Jurkat, Clone E6-1 (cell line): ENCODE data around the gene NFX1.
"Not testable (repeated sequence)": the region's sequence is repeated elsewhere in the genome, so short reads cannot be mapped to it uniquely, and the experiment has no call there.

Experiments used
- DNase-seq: peaks from one replicate; pipeline ENCODE4 v3.0.0-alpha.2; 2011; ENCODE audit warnings: low read depth, low spot score
- H3K4me3 ChIP-seq: 2 replicates; pipeline ENCODE4 v1.5.1; 2011; ENCODE audit warnings: mild to moderate bottlenecking, low read length, control low read depth, moderate library complexity

Gene NFX1

GRCh38 chr9:33344145-33344544 is 53.8 kb downstream of the NFX1 start:
- no peak for DNase-seq
- H3K4me3 ChIP-seq, result no peak overlapping the region

- H3K4me3 ChIP-seq, result no peak overlapping the region
- no peak for DNase-seq
Observed at GRCh38 chr9:33346564-33346963, 56.2 kb downstream of the NFX1 start.

- no peak overlapping the region for H3K4me3 ChIP-seq
- no peak for DNase-seq
Observed at GRCh38 chr9:33348998-33349397, 58.7 kb downstream of the NFX1 start.

- no peak overlapping the region for H3K4me3 ChIP-seq
- DNase-seq, result no peak
Observed at GRCh38 chr9:33349743-33350142, 59.4 kb downstream of the NFX1 start.

- DNase-seq, result no peak
- no peak overlapping the region for H3K4me3 ChIP-seq
Observed at GRCh38 chr9:33350310-33350709, 60.0 kb downstream of the NFX1 start.

- no peak for DNase-seq
- no peak overlapping the region for H3K4me3 ChIP-seq
Observed at GRCh38 chr9:33351547-33351946, 61.2 kb downstream of the NFX1 start.

- H3K4me3 ChIP-seq, result no peak overlapping the region
- peak; percentile 73 for DNase-seq
Observed at GRCh38 chr9:33354651-33355211, 64.4 kb downstream of the NFX1 start.

- no peak for DNase-seq
- H3K4me3 ChIP-seq, result no peak overlapping the region
Observed at GRCh38 chr9:33355933-33356332, 65.6 kb downstream of the NFX1 start.

GRCh38 chr9:33358641-33359040 is 68.3 kb downstream of the NFX1 start:
- DNase-seq, H3K4me3 ChIP-seq: not testable (repeated sequence)

GRCh38 chr9:33364127-33364526 is 73.8 kb downstream of the NFX1 start:
- DNase-seq, result no peak
- no peak overlapping the region for H3K4me3 ChIP-seq

- not testable (repeated sequence) for DNase-seq, H3K4me3 ChIP-seq
Observed at GRCh38 chr9:33364814-33365213, 74.5 kb downstream of the NFX1 start.

GRCh38 chr9:33366979-33367480 is 76.7 kb downstream of the NFX1 start:
- no peak overlapping the region for H3K4me3 ChIP-seq
- no peak for DNase-seq

GRCh38 chr9:33372900-33373299 is 82.6 kb downstream of the NFX1 start:
- no peak for DNase-seq
- H3K4me3 ChIP-seq, result no peak overlapping the region

GRCh38 chr9:33374190-33374589 is 83.9 kb downstream of the NFX1 start:
- no peak for DNase-seq
- H3K4me3 ChIP-seq, result no peak overlapping the region

- DNase-seq, result peak; percentile 63
- H3K4me3 ChIP-seq, result no peak overlapping the region
Observed at GRCh38 chr9:33374634-33375237, 84.4 kb downstream of the NFX1 start.

GRCh38 chr9:33375238-33375840 is 85.0 kb downstream of the NFX1 start:
- no peak overlapping the region for H3K4me3 ChIP-seq
- DNase-seq, result no peak

- no peak overlapping the region for H3K4me3 ChIP-seq
Observed at GRCh38 chr9:33375841-33376321, 85.6 kb downstream of the NFX1 start.

GRCh38 chr9:33377089-33377715 is 86.9 kb downstream of the NFX1 start:
- no peak overlapping the region for H3K4me3 ChIP-seq
- no peak for DNase-seq

More at GRCh38 chr9:33375841-33376321, 85.6 kb downstream of the NFX1 start:
- no peak for DNase-seq

GRCh38 chr9:33378121-33378795 is 87.9 kb downstream of the NFX1 start:
- no peak for DNase-seq
- no peak overlapping the region for H3K4me3 ChIP-seq
